Measurements from ENCODE around the gene SPATA22.
"Not testable (repeated sequence)": the region's sequence is repeated elsewhere in the genome, so short reads cannot be mapped to it uniquely, and the experiment has no call there.

The SPATA22 gene, protein sequence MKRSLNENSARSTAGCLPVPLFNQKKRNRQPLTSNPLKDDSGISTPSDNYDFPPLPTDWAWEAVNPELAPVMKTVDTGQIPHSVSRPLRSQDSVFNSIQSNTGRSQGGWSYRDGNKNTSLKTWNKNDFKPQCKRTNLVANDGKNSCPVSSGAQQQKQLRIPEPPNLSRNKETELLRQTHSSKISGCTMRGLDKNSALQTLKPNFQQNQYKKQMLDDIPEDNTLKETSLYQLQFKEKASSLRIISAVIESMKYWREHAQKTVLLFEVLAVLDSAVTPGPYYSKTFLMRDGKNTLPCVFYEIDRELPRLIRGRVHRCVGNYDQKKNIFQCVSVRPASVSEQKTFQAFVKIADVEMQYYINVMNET

DNA sequence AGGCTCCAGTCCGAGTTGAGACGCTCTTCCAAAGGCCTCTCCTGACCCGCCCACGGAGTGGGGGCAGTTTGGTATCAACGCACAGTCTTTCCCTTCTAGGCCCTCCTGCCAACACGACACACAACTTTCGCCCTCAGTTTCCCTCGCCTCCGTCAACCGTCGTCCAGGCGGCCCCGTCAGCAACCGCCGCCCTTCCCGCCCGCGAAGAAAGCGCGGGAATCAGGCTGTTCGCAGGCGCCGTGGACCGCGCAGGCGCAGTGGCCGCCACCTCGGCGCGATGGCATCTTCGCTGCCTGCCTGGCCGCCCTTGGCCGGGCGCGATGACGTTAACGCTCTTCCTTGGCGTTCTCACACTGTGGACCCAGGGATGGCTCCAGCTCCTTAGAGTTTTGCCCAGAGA, at the start of gene SPATA22:
Gene SPATA22 (minus strand): TSS at position 221 of the 400 bp plus-strand sequence. CDS start 2,494 bp downstream, outside the sequence.
- FAIRE-seq, result no peak

GRCh38 chr17:3519472-3519871, 47.9 kb upstream of the SPATA22 start:
- FAIRE-seq, result not testable (repeated sequence)

- FAIRE-seq, result no peak
Observed at GRCh38 chr17:3514873-3515272, 43.3 kb upstream of the SPATA22 start.

- not testable (repeated sequence) for FAIRE-seq
Observed at GRCh38 chr17:3514167-3514566, 42.5 kb upstream of the SPATA22 start.

- no peak for FAIRE-seq
Observed at GRCh38 chr17:3513305-3514035, 41.9 kb upstream of the SPATA22 start.

DNA sequence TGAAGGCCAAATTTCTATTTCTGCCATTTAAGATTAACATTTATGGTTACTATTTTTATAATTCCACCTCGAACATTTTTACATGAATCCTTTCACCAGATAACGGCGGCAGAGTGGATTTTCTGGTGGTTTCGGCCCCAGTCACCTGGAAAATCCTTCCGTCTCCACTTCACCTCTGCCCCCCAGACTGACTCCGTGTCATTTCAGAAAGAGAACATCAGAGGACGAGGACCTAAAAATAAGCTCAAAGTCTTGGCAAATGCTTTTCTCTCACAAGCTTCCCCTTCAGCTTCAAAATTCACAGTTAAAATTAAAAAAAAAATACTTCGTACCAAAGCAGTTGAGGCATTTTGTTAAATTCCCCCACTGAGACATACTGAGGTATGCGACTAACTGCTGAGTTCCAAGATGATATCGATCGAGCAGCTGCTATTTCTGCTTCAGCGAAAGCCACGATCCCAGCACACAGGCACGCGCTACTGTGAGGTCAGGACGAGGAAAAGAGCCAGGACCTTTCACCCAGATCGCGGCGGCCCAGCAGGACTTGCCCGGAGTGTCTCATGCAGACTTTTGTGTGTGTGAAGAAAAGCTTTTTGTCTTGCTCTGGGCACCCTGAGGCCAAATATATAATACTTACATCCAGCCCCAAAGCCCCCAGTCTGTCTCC, 41.0 kb upstream of the SPATA22 start:
- FAIRE-seq, result no peak

- no peak for FAIRE-seq
Observed at GRCh38 chr17:3511852-3512504, 40.4 kb upstream of the SPATA22 start.

- FAIRE-seq, result no peak
Observed at GRCh38 chr17:3510090-3510489, 38.5 kb upstream of the SPATA22 start.

GRCh38 chr17:3507869-3508268, 36.2 kb upstream of the SPATA22 start:
- no peak for FAIRE-seq

- no peak for FAIRE-seq
Observed at GRCh38 chr17:3507071-3507470, 35.5 kb upstream of the SPATA22 start.

DNA sequence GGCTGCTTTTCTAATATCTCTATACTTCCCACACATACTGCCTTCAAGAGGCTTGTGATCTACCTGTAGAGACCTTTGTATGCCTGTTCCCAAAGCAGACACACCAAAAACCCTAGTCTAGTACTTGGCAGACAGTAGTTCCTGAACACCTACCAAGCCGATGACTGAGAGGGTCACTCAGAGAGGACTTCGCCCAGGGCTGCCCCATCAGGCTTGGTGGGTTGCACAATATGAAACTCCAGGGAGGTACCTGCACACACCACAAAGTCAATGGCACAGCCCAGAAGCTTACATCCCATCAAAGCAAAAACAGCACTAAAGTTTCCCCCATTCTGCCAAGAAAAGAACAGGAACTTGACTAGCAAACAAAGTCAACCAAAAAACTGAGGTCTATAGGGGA, 34.4 kb upstream of the SPATA22 start:
- no peak for FAIRE-seq

GRCh38 chr17:3505008-3505407, 33.4 kb upstream of the SPATA22 start:
- FAIRE-seq, result no peak

GRCh38 chr17:3503285-3503684, 31.7 kb upstream of the SPATA22 start:
- no peak for FAIRE-seq

GRCh38 chr17:3502466-3502865, 30.8 kb upstream of the SPATA22 start:
- no peak for FAIRE-seq

GRCh38 chr17:3501344-3501743, 29.7 kb upstream of the SPATA22 start:
- FAIRE-seq, result no peak

GRCh38 chr17:3497101-3497500, 25.5 kb upstream of the SPATA22 start:
- FAIRE-seq, result no peak

DNA sequence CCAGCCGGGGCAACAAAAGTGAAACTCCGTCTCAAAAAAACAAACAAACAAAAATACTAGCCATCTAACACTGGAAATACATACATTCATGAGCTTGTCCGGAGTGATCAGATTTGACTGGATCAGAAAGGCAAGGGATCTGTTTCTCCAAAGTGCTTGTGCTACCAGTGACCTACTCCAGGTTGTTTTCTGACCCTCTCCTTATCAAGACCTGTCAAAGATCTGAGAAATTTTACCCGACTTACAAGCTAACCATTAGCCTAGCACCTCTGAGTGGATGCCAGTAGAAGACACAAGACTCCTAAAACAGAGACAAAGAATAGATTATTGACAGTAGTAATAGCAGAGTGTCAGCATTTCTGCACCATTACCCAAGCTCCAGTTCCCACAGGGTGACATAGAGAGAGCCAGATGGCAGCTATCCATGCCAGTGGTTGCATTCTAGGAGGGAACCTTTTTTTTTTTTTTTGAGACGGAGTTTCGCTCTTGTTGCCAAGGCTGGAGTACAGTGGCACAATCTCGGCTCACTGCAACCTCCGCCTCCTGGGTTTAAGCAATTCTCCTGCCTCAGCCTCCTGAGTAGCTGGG, 14.0 kb upstream of the SPATA22 start:
- no peak for FAIRE-seq

GRCh38 chr17:3482852-3483251, 11.2 kb upstream of the SPATA22 start:
- no peak for FAIRE-seq

GRCh38 chr17:3479988-3480387, 8.4 kb upstream of the SPATA22 start:
- FAIRE-seq, result no peak

DNA sequence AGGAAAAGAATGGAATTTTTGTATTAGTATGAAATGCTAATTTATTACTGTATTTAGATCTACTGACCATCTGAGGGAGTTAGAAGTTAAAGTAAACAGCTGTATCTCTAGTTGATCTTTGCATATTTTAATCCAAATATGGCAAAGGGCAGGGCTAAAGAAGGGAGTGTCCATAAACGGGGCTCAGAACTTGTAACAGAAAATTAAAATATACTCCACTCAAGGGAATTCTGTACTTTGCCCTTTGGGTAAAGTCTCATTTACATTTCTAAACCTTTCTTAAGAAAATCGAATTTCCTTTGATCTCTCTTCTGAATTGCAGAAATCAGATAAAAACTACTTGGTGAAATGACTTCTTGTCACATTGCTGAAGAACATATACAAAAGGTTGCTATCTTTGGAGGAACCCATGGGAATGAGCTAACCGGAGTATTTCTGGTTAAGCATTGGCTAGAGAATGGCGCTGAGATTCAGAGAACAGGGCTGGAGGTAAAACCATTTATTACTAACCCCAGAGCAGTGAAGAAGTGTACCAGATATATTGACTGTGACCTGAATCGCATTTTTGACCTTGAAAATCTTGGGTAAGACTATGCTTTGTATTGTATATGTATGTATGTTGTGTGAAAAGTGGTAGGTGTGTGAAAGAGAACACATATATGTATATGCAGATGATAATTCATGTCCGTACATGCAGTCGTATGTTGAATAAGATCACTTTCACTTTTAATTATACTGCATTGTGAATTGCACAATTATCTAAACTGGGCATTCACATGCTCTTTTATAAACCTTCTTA, 4.4 kb upstream of the SPATA22 start, which contains the start of gene ASPA:
Gene ASPA (plus strand): TSS at position 186 of the 799 bp plus-strand sequence. CDS start 163 bp downstream, at position 349.
- FAIRE-seq, result no peak

- FAIRE-seq, result no peak
Observed at GRCh38 chr17:3475251-3475685, 3.6 kb upstream of the SPATA22 start.

- FAIRE-seq, result no peak
Observed at GRCh38 chr17:3474212-3474611, 2.6 kb upstream of the SPATA22 start.

All from A204.1 (cell line).